Stomach (tissue), 9 donors: ENCODE data around the gene ACSM5. TPM values are rescaled to one million over a fixed set of nuclear protein-coding genes. Genes with fewer than 3 reads are reported as not detected.
"Not testable (repeated sequence)": the region's sequence is repeated elsewhere in the genome, so short reads cannot be mapped to it uniquely, and the experiment has no call there.

ENCODE experiments used
- DNase-seq, 2 donors: peaks; one replicate each; pipeline versions ENCODE4 v3.0.0 to v3.0.0-alpha.2; 2013 to 2019
- H3K27ac ChIP-seq, 5 donors: fragments of 200-600 bp in 4 of 5; sonication (generic) in 4 of 5; one replicate each; pipeline ENCODE4 v1.5.1; 2013 to 2019; ENCODE audit warnings: mild to moderate bottlenecking in 1 of 5, moderate library complexity in 1 of 5
- H3K27me3 ChIP-seq, 3 donors: fragments of 200-600 bp; sonication (generic); one replicate each; pipeline ENCODE4 v1.5.1; 2017 to 2019; ENCODE audit warnings: mixed run types in 1 of 3
- H3K36me3 ChIP-seq, 4 donors: fragments of 200-600 bp; sonication (generic); 1 replicate in 3 of 4; 2 replicates in 1 of 4; pipeline ENCODE4 v1.5.1; 2016 to 2019
- H3K4me1 ChIP-seq, 4 donors: fragments of 200-600 bp; sonication (generic); one replicate each; pipeline ENCODE4 v1.5.1; 2016 to 2019
- H3K4me3 ChIP-seq, 4 donors: fragments of 200-600 bp; sonication (generic) in 3 of 4; one replicate each; pipeline ENCODE4 v1.5.1; 2016 to 2019; ENCODE audit warnings: mild to moderate bottlenecking in 1 of 4
- H3K9me3 ChIP-seq, 4 donors: fragments of 200-600 bp; sonication (generic); one replicate each; pipeline ENCODE4 v1.5.1; 2016 to 2019
- EP300 ChIP-seq: sonication (generic); formaldehyde crosslinking; IDR thresholded peaks from one replicate; pipeline ENCODE4 v1.6.1; 2017; ENCODE audit warnings: antibody characterized with exemption
- POLR2A ChIP-seq, 4 donors: fragments of 450-650 bp; IDR thresholded peaks; one replicate each; pipeline ENCODE4 v1.6.1; 2016; ENCODE audit warnings: antibody characterized with exemption in 4 of 4, control low read depth in 2 of 4, mild to moderate bottlenecking in 1 of 4, moderate library complexity in 1 of 4
- POLR2AphosphoS5 ChIP-seq, 3 donors: sonication (generic); formaldehyde crosslinking; IDR thresholded peaks; one replicate each; pipeline ENCODE4 v1.6.1; 2016; ENCODE audit warnings: antibody characterized with exemption in 3 of 3
- WGBS, 5 donors: extraction: QIAGEN DNeasy Blood & Tissue Kit in 3 of 5; methylation state at CpG; one replicate each; pipeline versions ENCODE4 v1.1.5 to v1.1.7; 2013 to 2018; 5-methylcytosine and 5-hydroxymethylcytosine counted together
- intact Hi-C: fragments of 100-400 bp; cut with DNase I; formaldehyde crosslinking; loops from one replicate; pipeline ENCODE4 v1.15.1; 2023; ENCODE audit warnings: low total_unique reads
- polyA plus RNA-seq, 3 donors: library from polyadenylated mRNA; stranded (reverse); fragments of 200-250 nt; gene quantifications; one replicate each; pipeline ENCODE4 v1.2.3, GENCODE V29; 2013
- total RNA-seq, 5 donors: library from RNA; depleted of rRNA; stranded (reverse); fragments of >200 nt; gene quantifications; one replicate each; pipeline versions ENCODE4 v1.1.0 to v1.2.3, GENCODE V29; 2014 to 2016
- TF ChIP-seq, protein P1 (sequence below), 7 experiments: fragments of 450-650 bp in 4 of 7; fragments of 200-600 bp in 3 of 7; sonication (generic) in 3 of 7; IDR thresholded peaks; one replicate each; pipeline ENCODE4 v1.5.1; 2016 to 2019; ENCODE audit warnings: antibody characterized with exemption in 7 of 7, control low read depth in 2 of 7, mild to moderate bottlenecking in 1 of 7
- donor health status: healthy with polysubstance abuse.
- donor health status: Bipolar disorder and iron deficiency.
- donor health status: healthy.

Gene ACSM5
- total and polyA plus RNA-seq, 8 donors: 1.1 to 4.6 (median 2.3) TPM; not detected in 2

DNA sequence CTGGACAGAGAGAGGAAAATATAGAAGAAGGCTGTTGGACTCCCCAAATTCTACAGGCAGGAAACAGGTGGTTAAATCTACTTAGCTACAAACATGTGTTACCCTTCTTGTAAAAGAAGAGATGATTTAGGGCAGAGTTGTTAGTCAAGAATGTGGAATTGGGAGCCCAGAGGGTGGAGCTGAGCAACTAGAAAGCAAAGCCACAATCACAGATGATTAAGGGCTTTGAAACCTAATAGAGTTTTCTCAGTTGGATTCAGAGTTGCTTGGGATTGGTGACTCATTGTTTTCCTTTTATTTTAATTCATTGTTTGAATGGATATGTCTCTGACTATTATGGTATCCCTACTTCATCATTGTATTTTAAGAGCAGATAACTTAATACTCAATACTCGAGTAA, 6.2 kb downstream of the ACSM5 start:
- DNase-seq: no peak
- Histone ChIP-seq H3K27ac (no peak overlapping the region), H3K4me3 (no peak overlapping the region), H3K36me3 (no peaks in the 10 kb centered on the region), H3K9me3 (no peaks in the 10 kb centered on the region), H3K4me1 (no peaks in the 10 kb centered on the region), H3K27me3 (no peaks in the 10 kb centered on the region)
- WGBS, 5 donors: 71 to 79% (median 75%) methylated on average over 1 of the region's 1 CpG
- intact Hi-C loops: no loop called here
- TF ChIP-seq EP300 (no peak), POLR2AphosphoS5 (IDR thresholded peaks at IDR 0.05) (no peak)

DNA sequence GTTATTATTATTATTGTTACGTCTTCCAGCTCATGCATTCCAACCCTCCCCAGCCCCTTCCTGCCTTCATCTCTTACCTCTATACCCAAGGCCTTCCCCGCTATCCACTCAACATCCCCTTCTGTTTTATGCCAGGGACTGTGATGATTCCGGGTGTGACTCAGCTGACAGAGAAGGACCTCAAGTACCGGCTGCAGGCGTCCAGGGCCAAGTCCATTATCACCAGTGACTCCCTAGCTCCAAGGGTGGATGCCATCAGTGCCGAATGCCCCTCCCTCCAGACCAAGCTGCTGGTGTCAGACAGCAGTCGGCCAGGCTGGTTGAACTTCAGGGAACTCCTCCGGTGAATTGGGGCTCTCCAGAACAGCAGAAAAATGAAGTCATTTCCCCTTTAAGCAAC, 9.8 kb downstream of the ACSM5 start:
- H3K4me3 ChIP-seq, DNase-seq, H3K27ac ChIP-seq, H3K27me3 ChIP-seq, H3K9me3 ChIP-seq, intact Hi-C loops, H3K36me3 ChIP-seq, H3K4me1 ChIP-seq: not testable (repeated sequence)
- 78 to 92% (median 88%) methylated on average over 8 of the region's 8 CpGs for WGBS, 5 donors

DNA sequence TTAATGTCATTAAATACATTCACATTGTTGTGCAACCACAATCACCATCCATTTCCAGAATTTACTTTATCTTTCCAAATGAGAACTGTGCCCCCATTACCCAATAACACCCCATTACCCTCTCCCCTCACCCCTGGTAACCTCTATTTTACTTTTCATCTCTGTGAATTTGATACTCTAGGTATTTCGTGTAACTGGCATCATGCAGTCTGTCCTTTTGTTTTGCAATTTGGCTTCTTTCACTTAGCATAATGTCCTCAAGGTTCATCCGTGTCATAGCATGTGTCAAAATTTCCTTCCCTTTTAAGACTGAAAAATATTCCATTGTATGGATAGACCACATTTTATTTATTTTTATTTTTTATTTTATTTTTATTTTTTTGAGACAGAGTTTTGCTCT, 12.4 kb downstream of the ACSM5 start:
- DNase-seq, intact Hi-C loops: not testable (repeated sequence)

DNA sequence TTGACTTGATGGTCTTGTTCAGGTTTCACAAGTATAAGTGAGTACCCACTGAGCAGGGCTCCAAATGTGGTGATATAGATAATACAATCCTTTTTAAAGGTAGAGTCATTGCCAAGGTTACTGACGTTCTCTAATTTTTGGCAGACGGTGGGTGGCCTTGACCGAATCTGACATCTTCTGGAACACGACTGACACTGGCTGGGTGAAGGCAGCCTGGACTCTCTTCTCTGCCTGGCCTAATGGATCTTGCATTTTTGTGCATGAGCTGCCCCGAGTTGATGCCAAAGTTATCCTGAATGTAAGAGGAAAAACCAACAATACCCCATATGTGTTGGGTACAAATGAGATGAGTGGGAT, 14.4 kb downstream of the ACSM5 start:
- H3K36me3 ChIP-seq, intact Hi-C loops, H3K27me3 ChIP-seq, H3K9me3 ChIP-seq, H3K4me1 ChIP-seq, DNase-seq, H3K27ac ChIP-seq, H3K4me3 ChIP-seq: not testable (repeated sequence)
- WGBS, 5 donors: 86 to 96% (median 90%) methylated on average over 5 of the region's 5 CpGs

More for the DNA sequence above, 12.4 kb downstream of the ACSM5 start:
- H3K4me3 ChIP-seq, H3K36me3 ChIP-seq, H3K27ac ChIP-seq, H3K4me1 ChIP-seq, H3K9me3 ChIP-seq, H3K27me3 ChIP-seq: not testable (repeated sequence)
- whole genome bisulfite sequencing, 5 donors: 82 to 86% (median 84%) methylated on average over 2 of the region's 2 CpGs

DNA sequence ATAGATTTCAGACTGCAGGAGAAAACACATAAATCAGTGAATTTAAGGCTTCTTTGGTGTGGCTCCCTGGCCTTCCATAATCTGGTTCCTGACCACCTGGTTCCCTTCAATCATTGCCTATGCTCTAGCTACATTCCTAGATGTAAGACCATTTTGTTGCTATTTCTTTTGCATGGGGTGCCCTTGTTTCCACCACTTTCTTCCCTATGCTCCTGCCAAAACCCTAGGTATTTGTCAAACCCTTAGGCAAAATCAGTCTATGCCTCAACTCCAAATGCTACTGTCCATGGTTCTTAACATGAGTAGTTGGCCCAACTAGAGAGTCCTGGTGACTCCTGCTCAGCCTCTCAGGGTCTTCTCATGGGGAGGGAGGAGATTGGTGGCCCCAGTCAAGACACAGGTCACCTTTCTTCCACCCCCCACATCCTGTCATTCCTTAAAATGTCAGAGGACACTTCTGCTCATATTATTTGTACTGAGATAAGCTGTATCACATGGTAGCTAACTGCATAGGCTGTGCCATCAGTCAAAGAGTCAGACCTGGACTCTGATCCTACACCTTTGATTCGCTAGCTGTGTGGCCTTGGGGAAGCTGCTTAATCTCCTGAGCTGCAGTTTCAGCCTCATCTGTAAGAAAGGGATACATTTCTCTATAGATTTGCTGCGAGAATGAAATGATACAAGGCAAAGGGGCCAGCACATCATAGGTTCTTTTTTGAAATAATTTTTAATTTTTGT, 15.0 kb downstream of the ACSM5 start:
- no peaks in the 10 kb centered on the region for H3K27me3 ChIP-seq
- TF ChIP-seq POLR2AphosphoS5 (IDR thresholded peaks at IDR 0.05) (no peak), EP300 (no peak), POLR2A (IDR thresholded peaks at IDR 0.05) (no peak)
- TF ChIP-seq, protein P1, sequence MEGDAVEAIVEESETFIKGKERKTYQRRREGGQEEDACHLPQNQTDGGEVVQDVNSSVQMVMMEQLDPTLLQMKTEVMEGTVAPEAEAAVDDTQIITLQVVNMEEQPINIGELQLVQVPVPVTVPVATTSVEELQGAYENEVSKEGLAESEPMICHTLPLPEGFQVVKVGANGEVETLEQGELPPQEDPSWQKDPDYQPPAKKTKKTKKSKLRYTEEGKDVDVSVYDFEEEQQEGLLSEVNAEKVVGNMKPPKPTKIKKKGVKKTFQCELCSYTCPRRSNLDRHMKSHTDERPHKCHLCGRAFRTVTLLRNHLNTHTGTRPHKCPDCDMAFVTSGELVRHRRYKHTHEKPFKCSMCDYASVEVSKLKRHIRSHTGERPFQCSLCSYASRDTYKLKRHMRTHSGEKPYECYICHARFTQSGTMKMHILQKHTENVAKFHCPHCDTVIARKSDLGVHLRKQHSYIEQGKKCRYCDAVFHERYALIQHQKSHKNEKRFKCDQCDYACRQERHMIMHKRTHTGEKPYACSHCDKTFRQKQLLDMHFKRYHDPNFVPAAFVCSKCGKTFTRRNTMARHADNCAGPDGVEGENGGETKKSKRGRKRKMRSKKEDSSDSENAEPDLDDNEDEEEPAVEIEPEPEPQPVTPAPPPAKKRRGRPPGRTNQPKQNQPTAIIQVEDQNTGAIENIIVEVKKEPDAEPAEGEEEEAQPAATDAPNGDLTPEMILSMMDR (IDR thresholded peaks at IDR 0.05): no peak

DNA sequence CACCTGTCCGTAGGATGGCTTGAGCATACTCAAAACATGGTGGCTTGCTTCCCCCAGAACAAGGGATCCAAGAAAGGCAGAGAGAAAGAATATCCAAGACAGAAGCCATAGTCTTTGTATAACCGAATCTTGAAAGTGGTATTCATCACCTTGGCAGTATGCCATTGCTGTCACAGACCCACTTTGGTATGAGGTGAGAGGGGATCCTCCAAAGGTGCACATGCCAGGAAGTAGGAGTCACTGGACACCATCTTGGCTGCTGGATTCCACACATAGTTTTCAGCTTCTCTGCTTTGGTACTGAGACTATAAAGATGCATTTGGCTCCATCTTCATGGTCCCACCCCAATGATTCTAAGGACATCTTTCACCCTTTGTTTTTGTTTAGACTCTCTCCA, 18.1 kb downstream of the ACSM5 start:
- WGBS, 5 donors: 46 to 77% (median 70%) methylated on average over 2 of the region's 2 CpGs

More for the DNA sequence above, 15.0 kb downstream of the ACSM5 start:
- no peak for DNase-seq
- intact Hi-C loops: no loop called here
- Histone ChIP-seq H3K4me3 (no peak overlapping the region), H3K36me3 (no peaks in the 10 kb centered on the region), H3K9me3 (no peaks in the 10 kb centered on the region), H3K27ac (no peak overlapping the region), H3K4me1 (no peaks in the 10 kb centered on the region)
- WGBS, 5 donors: 62 to 72% (median 70%) methylated on average over 2 of the region's 2 CpGs

DNA sequence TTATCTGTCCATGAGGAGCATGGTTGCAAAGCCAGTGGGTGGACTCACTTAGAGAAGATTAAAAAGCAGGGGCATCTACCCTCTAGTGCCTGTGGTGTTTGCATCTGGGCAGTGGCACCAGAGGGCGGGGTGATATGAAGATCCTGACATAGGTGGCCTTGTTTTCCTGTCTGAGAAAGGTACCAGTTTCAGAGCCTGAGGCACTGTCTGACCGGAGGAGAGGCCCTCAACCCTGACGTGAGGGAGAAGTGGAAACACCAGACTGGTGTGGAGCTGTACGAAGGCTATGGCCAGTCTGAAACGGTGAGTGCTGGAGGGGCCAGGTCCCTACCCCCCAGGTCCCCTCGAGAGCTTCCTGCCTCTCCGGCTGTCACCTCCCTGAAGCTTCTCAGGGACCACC, 20.2 kb downstream of the ACSM5 start:
- H3K27me3 ChIP-seq, DNase-seq, H3K4me1 ChIP-seq, H3K36me3 ChIP-seq, H3K27ac ChIP-seq, intact Hi-C loops, H3K9me3 ChIP-seq, H3K4me3 ChIP-seq: not testable (repeated sequence)
- 72 to 85% (median 84%) methylated on average over 7 of the region's 7 CpGs for WGBS, 5 donors

More for the DNA sequence above, 18.1 kb downstream of the ACSM5 start:
- DNase-seq, H3K27ac ChIP-seq, H3K4me3 ChIP-seq, intact Hi-C loops, H3K9me3 ChIP-seq, H3K4me1 ChIP-seq, H3K36me3 ChIP-seq, H3K27me3 ChIP-seq: not testable (repeated sequence)

DNA sequence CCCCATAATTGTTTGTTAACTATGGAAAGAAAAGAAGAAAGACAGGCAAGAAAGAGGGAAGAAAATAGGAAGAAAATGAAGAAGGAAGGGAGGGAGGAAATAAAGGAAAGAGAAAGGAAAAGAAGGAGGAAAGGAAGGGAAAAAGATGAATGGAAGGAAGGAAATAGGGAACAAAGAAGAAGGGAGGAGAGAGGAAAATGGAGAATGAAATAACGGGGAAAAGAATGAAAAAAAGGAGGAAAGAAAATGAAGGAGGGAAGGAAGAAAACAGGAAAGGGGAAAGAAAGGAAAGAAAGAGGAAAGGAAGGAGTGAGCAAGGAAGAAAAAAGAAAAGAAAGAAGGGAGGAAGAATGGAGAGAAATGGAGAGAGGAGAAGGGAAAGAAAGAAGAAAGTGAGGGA, 21.1 kb downstream of the ACSM5 start:
- H3K4me3 ChIP-seq, H3K9me3 ChIP-seq, H3K27me3 ChIP-seq, intact Hi-C loops, H3K36me3 ChIP-seq, DNase-seq, H3K4me1 ChIP-seq, H3K27ac ChIP-seq: not testable (repeated sequence)
- 74 to 94% (median 86%) methylated on average over 1 of the region's 1 CpG for WGBS, 5 donors
